NCI-H128 (cell line): ENCODE data around the gene SRR.

Source experiments
- DNase-seq: peaks from one replicate; lab custom pipeline; 2025; ENCODE audit not compliant: unreplicated experiment; lab: John Stamatoyannopoulos, UW

SRR gene

DNA sequence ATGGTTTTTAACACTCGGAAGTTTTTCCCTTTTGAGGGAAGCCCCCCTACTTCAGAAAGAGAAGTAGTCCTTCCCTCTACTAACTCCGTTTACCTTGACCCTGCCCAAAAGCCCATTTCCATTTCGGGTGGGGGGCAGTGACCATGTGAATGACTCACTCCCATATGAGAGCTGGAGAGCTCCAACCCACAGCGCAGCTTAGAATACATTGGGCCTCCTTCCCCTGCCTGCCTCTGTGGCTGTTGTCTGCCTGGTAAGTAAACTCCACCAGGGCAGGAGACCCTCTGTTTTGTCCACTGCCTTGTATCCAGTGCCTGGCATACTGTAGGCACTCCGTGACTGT, 34.5 kb downstream of the SRR start:
- DNase-seq = no peak

DNA sequence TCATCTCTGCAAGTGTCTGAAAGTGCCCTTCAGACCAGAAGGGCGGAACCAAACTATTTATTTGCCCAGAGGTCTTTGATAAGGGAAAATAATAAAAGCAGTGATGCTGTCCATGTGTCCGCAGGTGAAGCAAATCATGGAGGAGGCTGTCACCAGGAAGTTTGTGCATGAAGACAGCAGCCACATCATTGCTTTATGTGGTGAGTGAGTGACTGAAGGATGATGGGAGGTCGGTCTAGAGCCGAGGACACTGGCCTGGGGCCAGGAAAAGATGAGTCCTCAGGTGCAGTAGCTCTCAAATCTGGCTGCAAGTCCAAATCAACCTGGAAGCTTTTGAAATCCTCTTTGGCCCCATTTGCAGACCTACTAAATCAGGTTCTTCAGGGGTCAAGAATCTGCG, 39.7 kb downstream of the SRR start:
- DNase-seq = no peak

GRCh38 chr17:2344528-2344927, 40.8 kb downstream of the SRR start:
- no peak for DNase-seq

DNA sequence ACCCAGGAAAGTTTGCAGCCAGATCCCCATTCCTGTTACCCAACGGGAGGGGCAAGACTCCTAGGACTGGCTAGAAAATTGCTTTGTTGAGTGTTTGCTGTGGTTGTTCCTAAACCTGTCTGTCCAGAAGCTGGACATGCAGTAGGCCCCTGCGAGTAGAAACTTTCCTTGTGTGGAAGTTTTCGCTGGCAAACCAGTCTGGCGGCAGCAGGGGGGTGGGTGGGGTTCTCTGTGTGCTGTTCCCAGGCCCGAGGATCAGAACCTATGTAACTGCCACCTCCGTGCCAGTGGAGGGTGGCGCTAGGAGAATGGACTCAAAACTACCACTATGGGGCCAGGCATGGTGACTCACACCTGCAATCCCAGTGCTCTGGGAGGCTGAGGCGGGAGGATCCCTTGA, 42.7 kb downstream of the SRR start:
- DNase-seq = no peak

DNA sequence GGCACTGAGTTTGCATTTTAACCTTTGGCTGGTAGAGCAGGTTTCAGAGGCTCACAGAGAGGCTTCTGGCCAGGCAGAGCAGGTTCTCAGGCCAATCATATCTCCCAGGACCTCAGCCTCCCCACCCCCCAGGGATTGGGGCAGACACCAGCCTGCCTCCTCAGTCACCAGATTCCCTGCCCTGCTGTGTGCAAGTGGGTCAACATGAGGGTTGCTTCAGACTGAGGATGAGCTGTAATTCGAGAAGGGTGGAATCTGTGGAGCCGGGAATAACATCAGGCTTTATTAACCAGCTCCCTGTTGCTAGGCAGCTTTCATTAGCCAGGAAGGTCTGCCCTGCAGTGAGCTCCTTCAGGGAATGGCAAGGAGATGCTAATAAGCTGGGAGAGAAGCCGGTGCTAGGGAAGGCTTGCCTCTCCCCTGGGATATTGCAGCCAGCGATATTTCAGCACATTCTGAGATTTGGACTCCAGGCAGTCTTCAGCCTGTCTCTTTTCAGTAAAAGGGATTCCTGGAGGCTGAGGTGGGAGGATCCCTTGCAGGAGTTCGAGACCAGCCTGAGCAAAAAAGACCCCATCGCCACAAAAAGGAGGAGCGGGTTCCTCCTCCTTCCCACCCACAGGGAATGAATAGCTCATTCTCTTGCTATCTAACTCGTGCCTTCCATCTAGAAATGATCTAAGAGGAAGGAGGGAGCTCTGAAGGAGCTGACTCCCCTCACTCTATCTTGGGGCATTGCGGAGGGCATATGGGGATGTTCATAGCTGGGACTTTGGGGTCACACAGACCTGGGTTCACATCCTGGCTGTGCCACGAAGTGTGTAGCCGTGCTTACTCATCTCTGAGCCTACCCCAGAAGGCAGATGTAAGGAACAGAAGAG, 44.3 kb downstream of the SRR start:
- no peak for DNase-seq

DNA sequence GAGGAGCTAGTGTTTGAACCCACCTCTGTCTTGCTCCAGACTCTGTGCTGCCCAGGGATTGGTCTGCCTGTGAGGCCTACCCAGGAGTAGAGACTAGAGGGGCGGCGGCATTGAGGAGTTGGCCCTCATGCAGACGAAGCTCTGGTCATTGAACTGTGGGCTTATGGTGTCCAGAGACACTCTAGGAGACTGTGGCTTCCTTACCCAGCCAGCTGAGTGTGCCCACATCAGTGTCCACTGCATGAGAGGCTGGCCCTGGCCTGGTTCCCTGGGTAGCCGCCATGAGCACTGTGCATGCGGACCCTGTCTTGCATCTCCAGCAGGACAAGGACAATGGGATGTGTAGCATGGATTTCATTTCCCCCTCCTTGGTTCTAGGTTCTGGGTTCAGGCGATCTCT, 47.5 kb downstream of the SRR start:
- no peak for DNase-seq

- no peak for DNase-seq
Observed at GRCh38 chr17:2354311-2354710, 50.6 kb downstream of the SRR start.

- no peak for DNase-seq
Observed at GRCh38 chr17:2357237-2357636, 53.5 kb downstream of the SRR start.

DNA sequence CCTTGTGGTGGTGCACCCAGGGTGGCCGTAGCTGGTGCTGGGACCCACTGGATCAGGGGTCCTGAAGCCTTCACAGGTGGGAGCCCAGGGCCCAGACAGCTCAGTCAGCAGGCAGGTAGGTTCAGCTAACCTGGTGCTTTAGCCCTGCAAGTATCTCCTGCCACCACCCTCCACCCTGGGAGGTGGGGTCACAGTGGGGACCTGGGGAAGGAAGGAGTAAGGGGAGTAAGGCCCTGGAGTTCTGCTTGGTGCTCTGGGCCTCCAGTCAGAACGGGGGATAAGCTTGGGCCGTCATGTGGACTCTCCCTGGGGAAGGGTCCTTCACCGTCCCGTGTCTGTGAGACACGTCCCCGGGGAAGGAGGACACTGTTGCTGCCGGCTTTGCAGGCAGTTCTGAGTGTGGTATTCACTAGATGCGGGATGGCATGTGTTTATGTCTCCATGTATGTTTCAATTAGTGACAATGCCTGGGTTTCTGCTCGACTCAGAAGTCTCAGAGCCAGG, 54.2 kb downstream of the SRR start:
- DNase-seq = no peak

DNA sequence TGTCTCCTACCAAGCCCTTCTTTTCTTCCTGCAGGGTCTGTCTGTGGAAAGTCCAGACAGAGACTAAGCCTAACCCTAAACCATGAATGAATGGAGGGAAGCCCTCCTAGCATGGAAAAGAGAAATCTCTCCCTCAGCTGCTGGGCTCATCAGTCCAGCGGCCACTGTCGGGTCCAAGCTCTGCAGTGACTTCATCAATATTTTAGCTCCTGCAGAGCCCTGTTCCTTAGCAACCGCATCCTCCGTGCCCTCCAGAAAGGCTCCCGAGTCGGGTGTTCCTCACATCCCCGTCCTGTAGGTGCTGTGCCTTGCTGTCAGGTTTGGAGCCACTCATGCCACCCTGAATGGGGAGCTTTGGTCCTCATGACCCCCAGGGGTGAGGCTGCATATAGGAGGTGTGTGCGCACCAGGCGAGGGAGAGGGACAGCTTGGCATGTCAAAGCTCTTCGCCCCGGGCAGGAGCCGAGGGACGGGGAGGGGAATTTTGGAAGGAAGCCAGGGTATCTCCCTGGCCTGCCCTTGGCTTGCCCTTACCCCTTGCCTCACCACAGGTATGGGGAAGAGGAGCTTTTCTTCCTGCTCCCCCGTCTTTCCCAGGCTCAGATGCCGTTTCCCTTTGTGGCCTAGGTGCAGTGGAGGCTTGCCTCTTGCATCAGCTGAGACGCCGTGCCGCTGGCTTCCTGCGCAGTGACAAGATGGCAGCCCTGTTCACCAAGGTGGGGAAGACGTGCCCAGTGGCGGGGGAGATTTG, 57.4 kb downstream of the SRR start:
- no peak for DNase-seq

GRCh38 chr17:2362016-2362415, 58.3 kb downstream of the SRR start:
- no peak for DNase-seq

DNA sequence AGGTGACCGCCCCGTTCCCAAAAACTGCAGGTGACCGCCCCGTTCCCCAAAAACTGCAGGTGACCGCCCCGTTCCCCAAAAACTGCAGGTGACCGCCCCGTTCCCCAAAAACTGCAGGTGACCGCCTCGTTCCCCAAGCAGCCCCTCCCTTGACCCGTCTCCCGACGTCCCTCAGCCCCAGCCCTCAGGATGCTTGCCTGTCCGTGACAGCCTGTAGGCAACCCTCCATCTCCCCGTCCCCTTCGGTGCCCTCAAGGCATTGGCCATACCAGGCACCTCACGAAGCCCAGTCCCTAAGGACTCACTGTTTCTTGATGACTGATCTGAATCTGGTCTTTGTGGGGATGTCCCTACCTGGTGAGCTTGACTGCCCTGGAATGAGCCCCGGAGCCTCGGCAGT, 58.7 kb downstream of the SRR start:
- DNase-seq = no peak

- DNase-seq = no peak
Observed at GRCh38 chr17:2362881-2363280, 59.1 kb downstream of the SRR start.

- no peak for DNase-seq
Observed at GRCh38 chr17:2363318-2363717, 59.6 kb downstream of the SRR start.

GRCh38 chr17:2363851-2364762, 60.4 kb downstream of the SRR start:
- DNase-seq = no peak

GRCh38 chr17:2364763-2365116, 61.0 kb downstream of the SRR start:
- DNase-seq = no peak

DNA sequence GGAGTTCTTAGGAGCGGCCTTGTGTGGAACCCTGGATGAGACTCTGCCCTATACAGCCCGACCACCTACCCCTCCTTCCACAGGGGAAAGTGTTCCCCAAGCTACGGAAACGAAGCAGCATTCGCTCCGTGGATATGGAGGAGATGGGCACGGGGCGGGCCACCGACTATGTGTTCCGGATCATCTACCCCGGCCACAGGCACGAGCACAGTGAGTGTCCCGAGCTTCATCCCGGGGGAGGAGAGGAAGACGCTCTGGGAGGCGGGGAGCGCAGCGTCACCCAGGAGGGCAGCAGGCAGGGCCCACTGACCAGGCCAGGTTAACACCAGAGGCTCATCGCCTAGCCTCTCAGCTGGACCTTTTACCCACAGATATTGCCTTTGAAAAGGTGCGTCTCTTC, 61.4 kb downstream of the SRR start:
- DNase-seq = no peak

DNA sequence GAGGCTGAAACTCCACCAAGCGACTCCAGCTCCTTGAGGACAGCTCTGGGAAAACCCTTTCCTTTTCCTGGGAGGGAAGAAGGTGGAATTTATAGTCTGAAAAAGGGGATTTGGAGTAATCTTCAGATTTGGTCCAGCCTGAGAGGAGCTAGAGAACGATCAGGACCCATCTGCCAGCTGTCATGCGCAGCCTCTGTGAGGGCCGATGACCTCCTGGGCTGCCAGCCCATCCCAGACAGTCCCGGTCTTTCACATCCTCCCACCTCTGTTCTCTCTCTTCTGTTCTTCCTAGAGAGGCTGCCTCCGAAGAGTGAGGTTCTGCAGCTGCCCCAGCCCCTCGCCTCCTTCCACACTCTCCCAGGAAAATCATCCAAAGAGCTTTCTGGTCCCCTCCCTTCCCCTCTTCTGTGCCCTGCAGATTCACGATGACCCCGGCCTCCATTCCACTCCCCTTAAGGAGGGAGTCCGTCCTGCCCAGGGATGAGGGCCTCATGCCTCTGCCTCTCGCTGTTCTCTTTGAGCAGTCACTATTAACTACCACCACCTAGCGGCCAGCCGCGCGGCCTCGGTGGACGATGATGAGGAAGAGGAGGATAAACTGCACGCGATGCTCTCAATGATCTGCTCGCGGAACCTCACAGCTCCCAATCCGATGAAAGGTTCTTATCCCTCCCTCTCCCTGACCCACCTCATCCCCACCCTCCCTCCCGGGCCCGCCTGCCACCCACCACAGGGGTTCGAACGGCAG, 63.2 kb downstream of the SRR start:
- no peak for DNase-seq

GRCh38 chr17:2368359-2368758, 64.6 kb downstream of the SRR start:
- DNase-seq = no peak

GRCh38 chr17:2369039-2369438, 65.3 kb downstream of the SRR start:
- DNase-seq = no peak
